H9 (cell line): ENCODE data around the gene MAP3K5. TPM values are rescaled to one million over a fixed set of nuclear protein-coding genes. Genes with fewer than 3 reads are reported as not detected.
A peak's percentile ranks its signal among the peaks of the same experiment; 100 is the strongest.

ENCODE experiments used
- DNase-seq: peaks from one replicate; pipeline ENCODE4 v3.0.0-alpha.2; 2017
- H2AFZ ChIP-seq: one replicate; pipeline ENCODE4 v1.6.1; 2013; ENCODE audit warnings: mild to moderate bottlenecking, low read length, control low read depth, moderate library complexity
- H2AK5ac ChIP-seq: 2 replicates; pipeline ENCODE4 v1.6.1; 2013; ENCODE audit warnings: low read length, control low read depth, mixed read lengths; ENCODE audit not compliant: insufficient read length
- H2BK120ac ChIP-seq: one replicate; pipeline ENCODE4 v1.6.1; 2013; ENCODE audit warnings: low read depth, mild to moderate bottlenecking, low read length, control low read depth, inconsistent platforms; ENCODE audit not compliant: poor library complexity, severe bottlenecking
- H2BK12ac ChIP-seq: 2 replicates; pipeline ENCODE4 v1.6.1; 2013; ENCODE audit warnings: low read length, control low read depth, mixed read lengths, low read depth; ENCODE audit not compliant: insufficient read length
- H2BK15ac ChIP-seq: 2 replicates; pipeline ENCODE4 v1.6.1; 2013; ENCODE audit warnings: low read depth, low read length, control low read depth
- H2BK20ac ChIP-seq: one replicate; pipeline ENCODE4 v1.6.1; 2013; ENCODE audit warnings: low read depth, mild to moderate bottlenecking, low read length, control low read depth, inconsistent platforms; ENCODE audit not compliant: poor library complexity, severe bottlenecking
- H2BK5ac ChIP-seq: 2 replicates; pipeline ENCODE4 v1.6.1; 2013; ENCODE audit warnings: low read length, control low read depth, mixed read lengths; ENCODE audit not compliant: insufficient read length
- H3K14ac ChIP-seq: 2 replicates; pipeline ENCODE4 v1.6.1; 2013; ENCODE audit warnings: low read length, control low read depth; ENCODE audit not compliant: insufficient read depth
- H3K18ac ChIP-seq: 2 replicates; pipeline ENCODE4 v1.6.1; 2013; ENCODE audit warnings: low read depth, mild to moderate bottlenecking, mixed read lengths, low read length, control low read depth; ENCODE audit not compliant: insufficient read length
- H3K23ac ChIP-seq: 2 replicates; pipeline ENCODE4 v1.6.1; 2013; ENCODE audit warnings: low read length, control low read depth, mixed read lengths, low read depth; ENCODE audit not compliant: insufficient read length
- H3K23me2 ChIP-seq: 2 replicates; pipeline ENCODE4 v1.6.1; 2013; ENCODE audit warnings: low read depth, mild to moderate bottlenecking, mixed read lengths, low read length, control low read depth; ENCODE audit not compliant: insufficient read length, poor library complexity, severe bottlenecking
- H3K27ac ChIP-seq: 2 replicates; pipeline ENCODE4 v1.5.1; 2013; ENCODE audit warnings: low read length, control low read depth, mixed read lengths, low read depth; ENCODE audit not compliant: insufficient read length
- H3K27me3 ChIP-seq: 2 replicates; pipeline ENCODE4 v1.6.1; 2013; ENCODE audit warnings: low read length, control low read depth, inconsistent platforms; ENCODE audit not compliant: insufficient read depth
- H3K4ac ChIP-seq: 2 replicates; pipeline ENCODE4 v1.6.1; 2013; ENCODE audit warnings: low read depth, mild to moderate bottlenecking, control low read depth, inconsistent platforms, low read length, moderate library complexity
- H3K4me1 ChIP-seq: 2 replicates; pipeline ENCODE4 v1.6.1; 2013; ENCODE audit warnings: low read length, control low read depth, inconsistent platforms; ENCODE audit not compliant: insufficient read depth
- H3K4me2 ChIP-seq: 2 replicates; pipeline ENCODE4 v1.6.1; 2013; ENCODE audit warnings: low read length, control low read depth, mixed read lengths; ENCODE audit not compliant: insufficient read length, insufficient read depth
- H3K56ac ChIP-seq: 2 replicates; pipeline ENCODE4 v1.6.1; 2013; ENCODE audit warnings: low read depth, mild to moderate bottlenecking, mixed read lengths, low read length, control low read depth; ENCODE audit not compliant: insufficient read length
- H3K79me1 ChIP-seq: 2 replicates; pipeline ENCODE4 v1.6.1; 2013; ENCODE audit warnings: low read depth, mild to moderate bottlenecking, moderate library complexity, low read length, control low read depth, inconsistent platforms; ENCODE audit not compliant: insufficient read depth, poor library complexity, severe bottlenecking
- H3K79me2 ChIP-seq: 2 replicates; pipeline ENCODE4 v1.6.1; 2013; ENCODE audit warnings: low read length, control low read depth, inconsistent platforms; ENCODE audit not compliant: insufficient read depth
- H3K9ac ChIP-seq: 2 replicates; pipeline ENCODE4 v1.6.1; 2013; ENCODE audit warnings: low read length, control low read depth, mixed read lengths; ENCODE audit not compliant: insufficient read length; ENCODE audit errors: extremely low read depth
- H3K9me3 ChIP-seq: one replicate; pipeline ENCODE4 v1.6.1; 2013; ENCODE audit warnings: low read depth, low read length, inconsistent platforms; ENCODE audit not compliant: control insufficient read depth
- H3T11ph ChIP-seq: one replicate; pipeline ENCODE4 v1.6.1; 2013; ENCODE audit warnings: mild to moderate bottlenecking, low read length, control low read depth, inconsistent platforms
- H4K20me1 ChIP-seq: one replicate; pipeline ENCODE4 v1.6.1; 2013; ENCODE audit not compliant: control insufficient read depth, insufficient read length, insufficient read depth
- H4K5ac ChIP-seq: 2 replicates; pipeline ENCODE4 v1.6.1; 2013; ENCODE audit warnings: low read depth, mild to moderate bottlenecking, mixed read lengths, low read length, control low read depth; ENCODE audit not compliant: insufficient read length
- H4K8ac ChIP-seq: replicated peaks from 2 replicates; pipeline ENCODE4 v1.6.1; 2013; ENCODE audit warnings: low read length, control low read depth, mixed read lengths, low read depth; ENCODE audit not compliant: insufficient read length
- H4K91ac ChIP-seq: 2 replicates; pipeline ENCODE4 v1.6.1; 2013; ENCODE audit warnings: low read depth, mild to moderate bottlenecking, moderate library complexity, mixed read lengths, low read length, control low read depth; ENCODE audit not compliant: insufficient read length
- H3K27ac Mint-ChIP-seq, 3 experiments: 2 replicates in 2 of 3; 3 replicates in 1 of 3; pipeline ENCODE4 v1.8.0; 2020 to 2021; ENCODE audit warnings: mixed read lengths in 3 of 3, mild to moderate bottlenecking in 1 of 3, moderate library complexity in 1 of 3
- H3K27me3 Mint-ChIP-seq: 2 replicates; pipeline ENCODE4 v1.8.0; 2021; ENCODE audit warnings: low read depth, mild to moderate bottlenecking, moderate library complexity, mixed read lengths
- H3K36me3 Mint-ChIP-seq, 3 experiments: 2 replicates in 2 of 3; 3 replicates in 1 of 3; pipeline ENCODE4 v1.8.0; 2020 to 2021; ENCODE audit warnings: low read depth in 3 of 3, mixed read lengths in 3 of 3; ENCODE audit not compliant: insufficient read depth in 1 of 3
- H3K4me1 Mint-ChIP-seq, 2 experiments: 2 replicates each; pipeline ENCODE4 v1.8.0; 2020; ENCODE audit warnings: mixed read lengths in 2 of 2
- H3K4me3 Mint-ChIP-seq, 2 experiments: 2 replicates in 1 of 2; 3 replicates in 1 of 2; pipeline ENCODE4 v1.8.0; 2020 to 2021; ENCODE audit warnings: mild to moderate bottlenecking in 2 of 2, mixed read lengths in 2 of 2, moderate library complexity in 1 of 2
- H3K9me3 Mint-ChIP-seq, 2 experiments: 2 replicates in 1 of 2; 3 replicates in 1 of 2; pipeline ENCODE4 v1.8.0; 2020; ENCODE audit warnings: mild to moderate bottlenecking in 2 of 2, mixed read lengths in 2 of 2, moderate library complexity in 1 of 2
- CTCF ChIP-seq: fragments of 200-600 bp; sonication (generic); conservative IDR thresholded peaks from 3 replicates; pipeline ENCODE4 v1.8.0; 2021; ENCODE audit warnings: antibody characterized with exemption, mild to moderate bottlenecking
- WGBS: extraction: QIAGEN DNeasy Blood & Tissue Kit; methylation state at CpG from one replicate; pipeline ENCODE4 v1.1.7; 2013; ENCODE audit warnings: missing lambda C conversion rate, low lambda C conversion rate, mixed read lengths; ENCODE audit not compliant: insufficient read length; ENCODE audit errors: extremely low coverage; 5-methylcytosine and 5-hydroxymethylcytosine counted together
- total RNA-seq: library from RNA; stranded (reverse); gene quantifications from 2 replicates; pipeline ENCODE4 v1.2.1, GENCODE V29; 2021

MAP3K5 gene
- total RNA-seq, 1 experiment from 2014 or later = 1.6 TPM

- Mint-ChIP-seq H3K4me1 (peaks cover 54 to 58% of the 10 kb centered on the region in 2 experiments), H3K9me3 (no peaks in the 10 kb centered on the region), H3K27me3 (peaks cover 7% of the 10 kb centered on the region), H3K4me3 (no peak overlapping the region), H3K27ac (peak overlapping the region in 1 of 3 experiments; percentile 36; a peak in 1 of 7 replicates), H3K36me3 (peaks cover 0 to 2% (median 0%) of the 10 kb centered on the region in 3 experiments; a peak in 2 of 7 replicates)
- Histone ChIP-seq H3K79me1 (peaks cover 8% of the 10 kb centered on the region), H4K20me1 (peaks cover 2% of the 10 kb centered on the region), H3K9me3 (no peaks in the 10 kb centered on the region), H2BK5ac (no peak overlapping the region), H3K27me3 (no peaks in the 10 kb centered on the region; the same call in 1 of the 2 replicates), H3K4me1 (peaks cover 8% of the 10 kb centered on the region; the same call in 1 of the 2 replicates), H3T11ph (no peak overlapping the region), H3K18ac (no peak overlapping the region), H2BK15ac (no peak overlapping the region), H3K4ac (no peak overlapping the region), H3K79me2 (peaks cover 18% of the 10 kb centered on the region; the same call in 1 of the 2 replicates), H2AFZ (no peak overlapping the region), H3K9ac (no peak overlapping the region), H3K27ac (no peak overlapping the region), H2BK12ac (no peak overlapping the region), H2BK120ac (no peak overlapping the region), H3K23ac (no peak overlapping the region), H4K5ac (no peak overlapping the region), H3K14ac (no peak overlapping the region), H2BK20ac (no peak overlapping the region), H4K91ac (no peak overlapping the region), H3K4me2 (no peak overlapping the region), H4K8ac (no peak overlapping the region), H2AK5ac (no peak overlapping the region), H3K56ac (no peak overlapping the region), H3K23me2 (peaks cover 14% of the 10 kb centered on the region)
- TF ChIP-seq CTCF = no peak
- no peak for DNase-seq
- no CpG with 5 or more reads among the region's 1 CpG for WGBS
These were observed 245.9 kb downstream of the MAP3K5 start for GRCh38 chr6:136546331-136546730.
